AG04449 (cell line): ENCODE results near the gene CFAP299.

Experiments
- CTCF ChIA-PET: fragments of 350-600 bp; formaldehyde crosslinking; extraction: SDS; loops from one replicate; lab custom pipeline; 2021; ENCODE audit warnings: antibody characterized with exemption; lab: Yijun Ruan, JAX
- POLR2A ChIA-PET: fragments of 400-600, 350-600 bp; formaldehyde crosslinking; extraction: SDS; loops from one replicate; lab custom pipeline; 2020; ENCODE audit warnings: antibody characterized with exemption, inconsistent platforms; lab: Yijun Ruan, JAX
- DNase-seq: peaks from one replicate; pipeline ENCODE4 v3.0.0-alpha.2; 2010; ENCODE audit warnings: low read depth, low spot score
- H3K4me3 ChIP-seq: 2 replicates; pipeline ENCODE4 v1.5.1; 2011; ENCODE audit warnings: low read depth, mild to moderate bottlenecking, control low read depth, low read length
- TF ChIP-seq, protein P1 (sequence below): IDR thresholded peaks from one replicate; pipeline ENCODE4 v1.5.1; 2011; ENCODE audit warnings: mild to moderate bottlenecking, moderate library complexity, low read length, control low read depth, inconsistent platforms; ENCODE audit not compliant: insufficient read depth; ENCODE audit errors: missing control alignments

The CFAP299 gene

GRCh38 chr4:80489798-80490197 lies 154.3 kb downstream of the CFAP299 start:
- TF ChIP-seq, protein P1, sequence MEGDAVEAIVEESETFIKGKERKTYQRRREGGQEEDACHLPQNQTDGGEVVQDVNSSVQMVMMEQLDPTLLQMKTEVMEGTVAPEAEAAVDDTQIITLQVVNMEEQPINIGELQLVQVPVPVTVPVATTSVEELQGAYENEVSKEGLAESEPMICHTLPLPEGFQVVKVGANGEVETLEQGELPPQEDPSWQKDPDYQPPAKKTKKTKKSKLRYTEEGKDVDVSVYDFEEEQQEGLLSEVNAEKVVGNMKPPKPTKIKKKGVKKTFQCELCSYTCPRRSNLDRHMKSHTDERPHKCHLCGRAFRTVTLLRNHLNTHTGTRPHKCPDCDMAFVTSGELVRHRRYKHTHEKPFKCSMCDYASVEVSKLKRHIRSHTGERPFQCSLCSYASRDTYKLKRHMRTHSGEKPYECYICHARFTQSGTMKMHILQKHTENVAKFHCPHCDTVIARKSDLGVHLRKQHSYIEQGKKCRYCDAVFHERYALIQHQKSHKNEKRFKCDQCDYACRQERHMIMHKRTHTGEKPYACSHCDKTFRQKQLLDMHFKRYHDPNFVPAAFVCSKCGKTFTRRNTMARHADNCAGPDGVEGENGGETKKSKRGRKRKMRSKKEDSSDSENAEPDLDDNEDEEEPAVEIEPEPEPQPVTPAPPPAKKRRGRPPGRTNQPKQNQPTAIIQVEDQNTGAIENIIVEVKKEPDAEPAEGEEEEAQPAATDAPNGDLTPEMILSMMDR: no peak
- ChIA-PET CTCF (no interaction called here), POLR2A (no interaction called here)
- no peak for DNase-seq
- H3K4me3 ChIP-seq: no peak overlapping the region

DNA sequence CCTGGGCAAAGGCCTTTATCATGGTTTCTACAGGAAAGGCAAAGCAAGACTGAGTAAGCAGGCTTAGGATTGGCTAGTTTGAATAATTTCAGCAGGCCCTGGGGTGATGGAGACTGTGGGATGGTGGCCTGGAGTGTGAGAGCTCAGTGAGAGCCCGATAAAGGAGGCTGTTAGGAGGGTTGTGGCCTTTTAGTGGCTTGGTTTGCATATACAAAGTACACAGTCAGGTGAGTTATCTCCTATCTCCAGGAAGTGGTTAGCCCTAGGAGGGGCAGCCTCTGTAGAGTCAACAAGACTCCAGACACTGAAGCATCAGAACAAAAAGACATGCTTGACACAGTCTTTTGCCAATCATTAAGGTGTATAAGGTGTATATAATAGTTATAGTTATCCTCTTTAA lies 157.2 kb downstream of the CFAP299 start:
- no peak overlapping the region for H3K4me3 ChIP-seq
- TF ChIP-seq, protein P1: no peak
- DNase-seq: no peak
- CTCF ChIA-PET: interaction anchor here (0.8 kb wide), 1 partner anchor 130 kb away, joined by 3 read pairs; no protein-coding TSS in a partner anchor
- POLR2A ChIA-PET: no interaction called here

- ChIA-PET CTCF (interaction anchor here (0.7 kb wide), 1 partner anchor 35 kb away, joined by 3 read pairs; no protein-coding TSS in a partner anchor), POLR2A (no interaction called here)
- TF ChIP-seq, protein P1: no peak
- no peak for DNase-seq
- H3K4me3 ChIP-seq: no peak overlapping the region
These were observed 160.3 kb downstream of the CFAP299 start for GRCh38 chr4:80495865-80496264.

DNA sequence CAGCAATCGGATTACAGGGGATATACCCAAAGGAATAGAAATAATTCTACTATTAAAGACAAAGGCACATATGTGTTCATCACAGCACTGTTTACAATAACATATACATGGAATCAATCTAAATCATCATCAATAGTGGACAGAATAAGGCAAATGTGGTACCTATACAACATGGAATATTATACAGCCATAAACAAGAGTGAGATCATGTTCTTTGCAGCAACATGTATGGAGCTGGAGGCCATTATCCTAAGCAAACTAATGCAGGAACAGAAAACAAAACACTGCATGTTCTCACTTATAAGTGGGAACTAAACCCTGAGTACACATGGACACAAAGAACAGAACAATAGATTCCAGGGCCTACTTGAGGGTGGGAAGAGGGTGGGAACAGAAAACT lies 163.2 kb downstream of the CFAP299 start:
- DNase-seq: no peak
- H3K4me3 ChIP-seq: no peak overlapping the region
- CTCF ChIA-PET: no interaction called here
- POLR2A ChIA-PET: no interaction called here
- TF ChIP-seq, protein P1: no peak

- no peak overlapping the region for H3K4me3 ChIP-seq
- TF ChIP-seq, protein P1: no peak
- CTCF ChIA-PET: interaction anchor here (0.9 to 1.3 kb wide), 2 partner anchors 19 to 138 kb away, joined by 3 read pairs; no protein-coding TSS in a partner anchor
- no peak for DNase-seq
- POLR2A ChIA-PET: no interaction called here
These were observed 165.1 kb downstream of the CFAP299 start for GRCh38 chr4:80500613-80501012.

GRCh38 chr4:80507077-80507476 lies 171.5 kb downstream of the CFAP299 start:
- CTCF ChIA-PET: no interaction called here
- no peak for DNase-seq
- POLR2A ChIA-PET: no interaction called here
- TF ChIP-seq, protein P1: no peak
- H3K4me3 ChIP-seq: no peak overlapping the region
